ENCODE data around the gene MS4A7.
A peak's percentile ranks its signal among the peaks of the same experiment; 100 is the strongest.
"Not testable (repeated sequence)": the region's sequence is repeated elsewhere in the genome, so short reads cannot be mapped to it uniquely, and the experiment has no call there.

MS4A7 gene

DNA sequence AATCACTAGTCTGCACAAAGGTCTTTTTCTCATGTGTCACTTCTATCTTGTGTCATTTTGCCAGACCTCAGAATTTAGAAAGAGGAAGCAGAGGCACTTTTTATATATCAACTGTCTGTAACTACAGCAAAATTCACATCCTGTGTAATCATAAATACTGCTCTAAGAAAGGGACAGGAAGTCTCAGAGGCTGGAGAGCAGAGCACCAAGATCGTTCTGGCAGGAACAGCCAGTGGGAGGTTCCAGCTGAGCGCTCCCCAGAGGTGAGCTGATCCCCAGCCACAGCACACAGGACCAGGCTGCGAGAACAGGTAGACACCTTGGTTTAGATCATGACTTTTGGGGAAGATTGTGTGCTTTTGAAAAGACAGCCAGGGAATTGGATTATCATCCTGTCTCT lies at the start of gene MS4A7:
MS4A7 (plus strand) TSS at position 179 of the 400 bp plus-strand sequence. CDS start 4,610 bp downstream, outside the sequence.
- DNase-seq, result no peak

DNA sequence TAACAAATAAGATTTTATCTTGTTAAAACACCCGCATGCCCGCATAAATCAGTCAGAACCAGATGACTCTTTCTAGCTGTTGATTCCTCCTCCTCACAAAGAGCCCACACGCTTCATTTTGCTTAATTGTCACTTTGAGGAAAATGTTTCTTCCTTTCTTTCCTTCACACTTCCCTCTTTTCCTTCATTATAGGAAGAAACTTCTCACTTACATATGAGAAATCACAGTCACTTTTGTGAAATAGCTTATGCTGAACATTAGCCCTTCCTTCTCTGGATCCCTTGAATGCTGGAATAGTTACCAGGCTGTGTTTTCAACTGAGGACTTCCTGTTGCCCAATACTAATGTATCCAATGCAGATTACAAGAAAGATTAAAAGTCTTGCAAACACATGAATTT lies 45.5 kb upstream of the MS4A7 start:
- DNase-seq, result no peak

DNA sequence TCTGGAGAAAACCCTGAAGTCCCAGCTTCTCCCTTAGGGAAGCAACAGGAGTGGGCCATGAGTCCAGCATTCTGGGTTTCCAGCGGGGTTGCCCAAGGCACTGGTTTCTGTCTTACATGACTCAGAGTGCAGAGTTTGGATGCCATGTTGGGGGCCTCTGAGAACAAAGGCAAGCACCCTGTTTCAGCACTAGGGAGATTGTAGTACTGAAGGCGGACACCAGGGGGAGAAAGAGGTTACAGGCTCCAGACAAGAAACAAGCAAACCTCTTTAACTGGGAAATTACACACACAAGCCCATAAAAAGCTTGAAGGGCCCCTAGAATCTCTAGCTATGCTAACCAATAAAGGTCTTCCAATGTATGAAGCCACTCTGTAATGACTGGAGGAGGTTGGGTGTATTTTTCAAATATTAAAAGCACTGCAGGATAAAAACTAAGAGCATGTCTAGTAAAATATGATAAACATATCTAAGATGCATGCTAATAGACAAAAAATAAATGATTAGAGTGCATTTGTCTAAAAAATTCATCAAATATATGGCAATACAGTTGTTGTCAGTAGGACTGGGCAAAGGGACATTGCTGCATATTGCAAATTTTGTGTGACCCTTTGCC lies 44.2 kb upstream of the MS4A7 start:
- DNase-seq, result peak; percentile 70 to 74

- DNase-seq, result no peak
Measured at GRCh38 chr11:60336767-60337391, 41.5 kb upstream of the MS4A7 start.

DNA sequence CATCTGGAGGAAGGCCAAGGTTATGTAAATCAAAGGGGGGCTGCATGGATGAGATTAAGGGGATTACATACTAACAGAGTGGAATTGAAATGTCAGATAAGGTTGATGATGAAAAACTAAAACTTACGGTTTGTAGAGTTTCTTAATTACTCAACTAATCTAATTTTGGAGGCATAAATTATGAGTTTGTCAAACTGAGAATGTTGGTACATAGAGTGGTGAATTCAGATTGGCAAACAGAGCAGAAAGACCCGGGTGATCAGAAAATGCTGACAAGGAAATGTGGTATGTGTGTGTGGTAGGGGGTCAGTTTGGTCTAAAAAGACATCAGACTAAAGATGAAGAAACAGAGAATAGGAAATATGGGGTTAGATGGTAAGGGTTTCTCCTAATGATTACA lies 40.3 kb upstream of the MS4A7 start:
- no peak for DNase-seq

- no peak for DNase-seq
Measured at GRCh38 chr11:60339356-60339755, 39.0 kb upstream of the MS4A7 start.

DNA sequence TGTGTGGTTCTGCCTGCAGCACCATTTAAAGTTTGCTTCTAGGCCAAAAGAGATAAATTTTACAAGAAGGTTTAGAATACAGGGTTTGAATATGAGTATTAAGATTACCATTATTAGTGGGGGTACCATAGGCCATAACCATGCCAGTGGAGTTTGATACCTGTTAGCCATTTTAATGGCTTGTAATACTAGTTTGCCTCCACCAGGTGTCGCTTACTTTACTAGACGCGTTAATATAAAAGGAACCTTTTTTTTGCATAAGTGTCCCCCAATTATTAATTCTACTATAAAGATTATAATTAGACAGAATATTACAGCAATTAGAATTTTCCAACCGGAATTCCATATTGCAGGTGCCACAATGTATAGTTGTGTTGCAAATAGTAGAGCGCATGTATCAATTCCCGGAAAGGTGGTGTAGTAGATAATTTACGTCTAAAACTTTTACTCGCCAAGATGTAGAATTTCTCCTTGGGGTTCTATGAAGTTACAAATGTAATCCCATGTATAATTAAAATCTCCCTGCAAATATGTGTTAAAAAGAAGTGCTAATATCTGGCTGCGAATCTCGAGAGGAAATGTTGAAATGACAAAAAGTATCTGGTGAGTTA lies 35.1 kb upstream of the MS4A7 start:
- no peak for DNase-seq

- no peak for DNase-seq
Measured at GRCh38 chr11:60344146-60344545, 34.2 kb upstream of the MS4A7 start.

DNA sequence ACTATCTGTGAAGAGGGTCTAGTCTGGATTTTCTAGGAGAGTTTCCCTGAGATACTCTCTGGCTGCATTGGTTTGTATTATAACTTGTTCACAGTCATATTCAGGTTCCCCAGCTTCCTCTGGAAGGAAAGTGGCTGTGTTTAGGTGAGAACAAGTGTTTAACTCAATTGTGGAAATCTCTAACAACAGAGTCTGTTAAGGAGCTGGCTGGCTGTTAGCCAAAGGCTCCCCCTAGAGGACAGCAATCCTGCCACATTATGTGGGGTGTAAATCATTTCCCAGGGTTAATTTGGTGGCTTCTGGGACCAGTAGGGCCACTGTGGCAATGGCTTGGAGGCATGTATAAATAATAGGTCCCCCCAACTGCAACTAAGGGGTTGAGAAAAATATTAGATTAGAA lies 32.8 kb upstream of the MS4A7 start:
- DNase-seq, result peak in 1 of 2 donors; percentile 13

GRCh38 chr11:60347084-60347797 lies 31.1 kb upstream of the MS4A7 start:
- DNase-seq, result no peak

DNA sequence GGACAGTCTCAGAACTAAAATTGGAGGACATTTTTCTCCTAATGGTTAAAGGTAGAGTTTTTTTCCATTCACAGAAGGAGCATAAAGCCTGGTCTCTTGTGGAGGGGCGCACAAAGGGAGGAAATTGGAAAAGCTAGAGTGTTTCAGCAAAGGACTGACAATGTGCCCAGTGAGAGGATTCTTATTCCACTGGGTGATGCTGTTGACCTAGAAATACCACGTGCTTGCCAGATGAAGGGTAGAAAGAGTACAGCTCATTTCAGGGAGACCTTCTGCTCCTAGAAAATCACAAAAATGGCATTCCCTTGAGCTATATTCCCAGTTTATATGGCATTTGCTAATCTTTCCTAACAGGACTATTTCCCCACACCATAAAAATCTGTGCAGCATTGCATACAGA lies 30.2 kb upstream of the MS4A7 start:
- no peak for DNase-seq

DNA sequence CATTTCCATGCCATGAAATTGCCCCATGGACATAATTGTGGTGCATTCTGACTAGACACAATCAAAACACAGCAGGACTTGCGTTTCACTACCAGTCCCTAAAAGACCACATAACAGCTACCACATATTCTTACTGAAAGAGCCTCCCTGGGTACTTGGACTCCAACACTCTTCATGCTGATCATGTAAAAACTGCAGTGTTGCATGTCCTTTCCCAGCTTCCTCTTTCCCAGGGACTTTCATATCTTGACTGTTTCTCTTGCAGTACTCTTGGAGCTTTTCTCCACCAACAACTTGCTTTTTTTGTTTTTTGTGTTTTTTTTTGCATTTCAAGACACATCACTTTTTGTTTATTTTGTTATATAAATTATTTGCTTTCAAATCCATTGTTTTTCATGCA lies 28.3 kb upstream of the MS4A7 start:
- no peak for DNase-seq

DNA sequence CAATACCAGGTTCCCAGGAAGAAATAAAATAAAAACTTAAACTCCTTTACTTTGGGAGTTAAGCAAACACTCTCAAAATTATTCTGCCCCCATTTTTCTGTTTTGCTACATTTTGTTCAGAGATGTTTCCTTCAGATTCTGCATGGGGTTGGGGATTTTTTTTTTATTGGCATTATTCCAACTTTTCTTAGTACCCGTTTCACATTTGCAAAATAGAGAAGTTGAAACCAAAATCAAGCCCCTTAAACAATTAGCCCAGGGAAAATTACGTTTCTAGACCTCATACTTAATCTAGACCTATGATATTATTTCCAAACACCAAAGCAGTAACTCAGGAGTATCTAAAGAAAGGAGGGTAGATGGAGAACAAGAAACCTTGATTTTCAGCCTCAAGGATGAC lies 20.6 kb upstream of the MS4A7 start:
- DNase-seq, result no peak

- DNase-seq, result no peak
Measured at GRCh38 chr11:60360621-60361020, 17.7 kb upstream of the MS4A7 start.

- no peak for DNase-seq
Measured at GRCh38 chr11:60362241-60362640, 16.1 kb upstream of the MS4A7 start.

DNA sequence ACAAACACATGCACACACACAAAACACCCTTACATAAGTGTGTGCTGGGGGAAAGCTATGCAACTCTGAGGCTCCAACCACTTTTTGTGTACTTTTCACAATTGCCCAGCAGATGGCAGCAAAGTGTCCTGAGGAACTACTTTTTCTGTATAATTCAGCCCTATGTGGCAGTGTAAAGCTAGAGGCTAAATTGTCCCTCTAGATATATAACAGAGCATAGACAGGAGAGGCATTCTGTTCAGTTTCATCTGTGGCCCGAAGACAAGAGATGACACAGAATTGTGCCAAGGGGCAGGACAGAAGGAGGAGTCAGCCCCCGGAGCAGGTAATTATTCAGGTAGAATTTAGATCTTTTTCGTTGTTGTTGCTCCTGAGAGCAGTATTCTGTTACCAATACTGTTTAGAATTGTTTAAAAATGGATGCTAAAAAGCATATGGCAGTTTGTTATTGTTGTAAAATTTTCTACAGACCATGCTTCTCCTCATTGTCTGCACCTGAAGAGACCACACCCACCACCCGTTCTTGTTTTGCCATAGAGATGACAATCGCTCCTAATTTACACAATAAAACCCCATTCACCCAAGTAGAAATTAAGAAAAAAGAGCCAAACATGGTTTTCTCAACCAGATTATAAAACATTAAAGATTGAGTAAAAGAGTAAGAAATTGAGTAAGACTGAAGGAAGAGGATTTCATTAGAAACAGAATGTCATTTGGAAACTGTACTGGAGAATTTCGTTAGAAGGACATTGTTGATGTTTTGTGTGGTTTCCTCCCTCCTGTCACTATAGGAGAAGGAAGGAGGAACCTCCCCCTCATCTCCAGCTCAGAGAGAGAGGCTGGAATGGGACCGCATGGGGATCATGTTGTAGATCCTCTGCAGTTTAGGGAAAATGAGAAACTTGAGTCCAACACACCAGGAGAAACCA lies 14.5 kb upstream of the MS4A7 start:
- DNase-seq, result peak; percentile 61 to 64

- not testable (repeated sequence) for DNase-seq
Measured at GRCh38 chr11:60366262-60366904, 11.9 kb upstream of the MS4A7 start.

- DNase-seq, result no peak
Measured at GRCh38 chr11:60367009-60367408, 11.3 kb upstream of the MS4A7 start.

DNA sequence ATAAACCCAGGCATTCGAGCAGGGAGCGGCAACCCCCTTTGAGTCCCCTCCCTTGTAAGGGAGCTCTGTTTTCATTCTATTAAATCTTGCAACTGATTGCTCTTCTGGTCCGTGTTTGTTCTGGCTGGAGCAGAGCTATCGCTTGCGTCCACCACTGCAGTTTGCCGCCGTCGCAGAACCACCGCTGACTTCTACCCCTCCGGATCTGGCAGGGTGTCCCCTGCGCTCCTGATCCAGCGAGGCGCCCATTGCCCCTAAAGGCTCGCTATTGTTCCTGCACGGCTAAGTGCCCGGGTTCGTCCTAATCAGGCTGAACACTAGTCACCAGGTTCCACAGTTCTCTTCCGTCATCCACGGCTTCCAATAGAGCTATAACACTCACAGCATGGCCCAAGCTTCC lies 10.4 kb upstream of the MS4A7 start:
- no peak for DNase-seq

DNA sequence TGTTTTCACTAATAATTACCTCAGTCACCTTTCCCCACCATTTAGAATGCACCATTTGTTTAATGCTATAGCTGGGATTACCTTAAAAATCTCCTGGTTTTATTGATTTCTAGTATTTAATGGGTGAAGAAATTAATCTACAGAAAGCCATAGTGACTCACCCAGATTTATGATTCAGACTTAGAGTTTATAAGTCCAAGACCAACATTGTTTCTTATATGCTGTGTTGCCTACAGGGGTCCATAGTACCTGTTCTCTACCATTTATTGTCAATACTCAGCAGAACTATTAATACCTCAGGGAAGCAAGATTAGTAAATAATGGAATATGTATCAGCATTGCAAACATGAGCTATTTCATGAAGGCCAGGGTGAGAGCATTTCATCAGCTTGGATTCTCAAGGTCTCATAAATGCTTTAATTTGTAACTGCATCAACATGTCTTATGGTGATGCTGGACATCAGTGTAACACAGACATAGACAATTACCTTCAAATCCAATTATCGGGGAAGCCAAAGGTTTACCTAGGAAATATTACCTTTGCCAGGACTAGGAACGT lies 8.0 kb upstream of the MS4A7 start:
- no peak for DNase-seq

- DNase-seq, result no peak
Measured at GRCh38 chr11:60370811-60371298, 7.5 kb upstream of the MS4A7 start.

DNA sequence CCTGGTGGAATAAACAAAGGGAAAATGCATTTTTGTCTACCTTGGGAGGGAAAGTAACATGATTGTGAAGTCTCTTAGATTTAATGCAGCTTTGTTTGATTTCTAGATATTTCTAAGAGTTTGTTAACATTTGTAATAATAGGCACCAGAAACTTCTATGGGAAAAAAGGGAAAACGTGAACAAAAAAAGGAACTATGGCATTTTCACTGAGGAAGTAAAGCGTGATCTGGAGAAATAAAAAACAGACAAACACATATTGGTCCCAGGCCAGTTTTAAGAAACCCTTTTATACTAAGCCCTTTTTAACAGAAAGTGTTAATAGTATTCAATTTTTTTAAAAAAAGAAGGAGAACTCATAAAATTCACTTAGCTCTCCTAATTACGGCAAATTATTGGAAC lies 6.9 kb upstream of the MS4A7 start:
- no peak for DNase-seq
